Measurements from ENCODE around the gene CIRBP. TPM values are rescaled to one million over a fixed set of nuclear protein-coding genes. Genes with fewer than 3 reads are reported as not detected.

CIRBP gene
- total and polyA plus RNA-seq, 2 of the 13 experiments (the other 11 are each of a cell fraction or from before 2014, with no cell fraction given) = 133 to 140 TPM

DNA sequence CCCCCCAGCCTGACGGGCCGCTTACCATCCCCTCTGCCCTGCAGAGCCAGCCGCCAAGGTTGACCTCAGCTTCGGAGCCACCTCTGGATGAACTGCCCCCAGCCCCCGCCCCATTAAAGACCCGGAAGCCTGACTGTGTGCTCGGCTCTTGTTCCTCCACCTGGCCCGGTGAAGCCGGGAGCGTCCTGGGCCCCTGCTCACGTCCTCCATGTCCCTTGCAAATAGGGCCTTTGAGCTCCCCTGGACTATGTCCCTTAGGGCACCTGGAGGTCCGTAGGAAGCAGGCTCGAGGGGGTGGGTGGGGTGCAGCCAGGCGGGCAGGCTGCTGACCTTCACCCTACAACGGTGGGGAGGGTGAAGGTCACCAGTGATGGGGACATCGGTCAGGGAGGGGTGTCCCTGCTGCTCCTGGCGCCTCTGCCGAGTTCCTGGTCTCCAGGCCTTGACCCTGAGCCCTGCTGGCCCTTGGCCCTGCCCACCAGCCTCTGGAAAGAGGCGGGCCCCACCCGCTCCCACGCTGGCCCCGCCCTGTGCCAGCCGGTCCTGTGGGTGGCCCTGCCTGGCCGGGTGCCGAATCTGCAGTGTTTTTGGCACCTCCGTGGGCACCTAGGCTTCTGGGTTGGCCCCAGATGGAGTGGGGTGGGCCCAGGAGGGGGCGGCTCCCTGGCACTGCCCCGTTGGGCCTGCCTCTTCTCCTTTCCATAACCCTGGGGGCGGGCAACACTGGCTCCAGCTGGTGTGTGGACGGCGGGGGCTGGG, 24.3 kb upstream of the CIRBP start (continued):
- peak; percentile 93 for TF ChIP-seq AKAP8 (CRISPR knock-in tag; IDR thresholded peaks at IDR 0.05)
- TF ChIP-seq ZNF639 (CRISPR knock-in tag; conservative IDR thresholded peaks at IDR 0.05) = peak; percentile 80; the same call in 1 of the 2 replicates
- TF ChIP-seq CHCHD3 (CRISPR knock-in tag; IDR thresholded peaks at IDR 0.05) = no peak
- no peak for TF ChIP-seq ZNF891 (CRISPR knock-in tag; IDR thresholded peaks at IDR 0.05)
- TF ChIP-seq ZNF546 (CRISPR knock-in tag; conservative IDR thresholded peaks at IDR 0.05) = no peak
- TF ChIP-seq, protein P1, sequence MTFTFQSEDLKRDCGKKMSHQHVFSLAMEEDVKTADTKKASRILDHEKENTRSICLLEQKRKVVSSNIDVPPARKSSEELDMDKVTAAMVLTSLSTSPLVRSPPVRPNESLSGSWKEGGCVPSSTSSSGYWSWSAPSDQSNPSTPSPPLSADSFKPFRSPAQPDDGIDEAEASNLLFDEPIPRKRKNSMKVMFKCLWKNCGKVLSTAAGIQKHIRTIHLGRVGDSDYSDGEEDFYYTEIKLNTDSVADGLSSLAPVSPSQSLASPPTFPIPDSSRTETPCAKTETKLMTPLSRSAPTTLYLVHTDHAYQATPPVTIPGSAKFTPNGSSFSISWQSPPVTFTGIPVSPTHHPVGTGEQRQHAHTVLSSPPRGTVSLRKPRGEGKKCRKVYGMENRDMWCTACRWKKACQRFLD (CRISPR knock-in tag; IDR thresholded peaks at IDR 0.05; ENCODE audit: borderline replicate concordance) = no peak
- TF ChIP-seq MIER3 (CRISPR knock-in tag; IDR thresholded peaks at IDR 0.05; ENCODE audit: borderline replicate concordance) = peak; percentile 62; the same call in 1 of the 2 replicates
- TF ChIP-seq, protein P2, sequence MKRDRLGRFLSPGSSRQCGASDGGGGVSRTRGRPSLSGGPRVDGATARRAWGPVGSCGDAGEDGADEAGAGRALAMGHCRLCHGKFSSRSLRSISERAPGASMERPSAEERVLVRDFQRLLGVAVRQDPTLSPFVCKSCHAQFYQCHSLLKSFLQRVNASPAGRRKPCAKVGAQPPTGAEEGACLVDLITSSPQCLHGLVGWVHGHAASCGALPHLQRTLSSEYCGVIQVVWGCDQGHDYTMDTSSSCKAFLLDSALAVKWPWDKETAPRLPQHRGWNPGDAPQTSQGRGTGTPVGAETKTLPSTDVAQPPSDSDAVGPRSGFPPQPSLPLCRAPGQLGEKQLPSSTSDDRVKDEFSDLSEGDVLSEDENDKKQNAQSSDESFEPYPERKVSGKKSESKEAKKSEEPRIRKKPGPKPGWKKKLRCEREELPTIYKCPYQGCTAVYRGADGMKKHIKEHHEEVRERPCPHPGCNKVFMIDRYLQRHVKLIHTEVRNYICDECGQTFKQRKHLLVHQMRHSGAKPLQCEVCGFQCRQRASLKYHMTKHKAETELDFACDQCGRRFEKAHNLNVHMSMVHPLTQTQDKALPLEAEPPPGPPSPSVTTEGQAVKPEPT (CRISPR knock-in tag; IDR thresholded peaks at IDR 0.05; ENCODE audit: low read depth) = peak; percentile 82
- 0 out of 2 replicates have a peak, but pooled peaks have one; percentile 17 for TF ChIP-seq ISX (CRISPR knock-in tag; conservative IDR thresholded peaks at IDR 0.05)
- TF ChIP-seq ZNF619 (CRISPR knock-in tag; IDR thresholded peaks at IDR 0.05) = no peak; the same call in 1 of the 2 replicates
- peak; percentile 70; the same call in 1 of the 2 replicates for TF ChIP-seq THAP9 (CRISPR knock-in tag; IDR thresholded peaks at IDR 0.05; ENCODE audit: borderline replicate concordance)
- TF ChIP-seq MTA1 (CRISPR knock-in tag; IDR thresholded peaks at IDR 0.05; ENCODE audit: borderline replicate concordance) = peak; percentile 83
- 0 out of 2 replicates have a peak, but pooled peaks have one; percentile 15 for TF ChIP-seq MAF1 (CRISPR knock-in tag; IDR thresholded peaks at IDR 0.05; ENCODE audit: borderline replicate concordance)
- no peak for TF ChIP-seq SIN3B (IDR thresholded peaks at IDR 0.05; ENCODE audit: low read length)
- TF ChIP-seq ZNF121 (CRISPR knock-in tag; IDR thresholded peaks at IDR 0.05) = peak; percentile 51; the same call in 1 of the 2 replicates
- no peak for TF ChIP-seq ATF7 (IDR thresholded peaks at IDR 0.05)
- peak; percentile 88 for TF ChIP-seq ATF7 (CRISPR knock-in tag; IDR thresholded peaks at IDR 0.05)
- TF ChIP-seq ZNF232 (CRISPR knock-in tag; IDR thresholded peaks at IDR 0.05; ENCODE audit: borderline replicate concordance) = peak; percentile 47; the same call in 1 of the 2 replicates
- no peak for TF ChIP-seq XBP1 (CRISPR knock-in tag; IDR thresholded peaks at IDR 0.05)
- TF ChIP-seq ZNF75D (CRISPR knock-in tag; IDR thresholded peaks at IDR 0.05; ENCODE audit: borderline replicate concordance) = no peak
- no peak for TF ChIP-seq ADNP (CRISPR knock-in tag; IDR thresholded peaks at IDR 0.05)
- TF ChIP-seq ZSCAN31 (CRISPR knock-in tag; IDR thresholded peaks at IDR 0.05; ENCODE audit: low read depth) = peak; percentile 83; the same call in 1 of the 2 replicates
- peak; percentile 41; the same call in 1 of the 2 replicates for TF ChIP-seq ZFY (CRISPR knock-in tag; IDR thresholded peaks at IDR 0.05)
- no peak for TF ChIP-seq HDAC6 (IDR thresholded peaks at IDR 0.05; ENCODE audit: low read depth, low read length)

All from HepG2 (cell line).